DND-41 (cell line): ENCODE data around the gene PTPN1.

Experiments
- ATAC-seq: fragments of 200-7000 bp; cut with Tn5 transposase; 3 replicates; pipeline ENCODE4 v1.9.1; 2021; ENCODE audit warnings: low read depth; ENCODE audit not compliant: insufficient read depth
- DNase-seq: peaks from one replicate; pipeline ENCODE4 v3.0.0-alpha.2; 2020
- H2AFZ ChIP-seq: 2 replicates; pipeline ENCODE4 v1.6.0; 2012; ENCODE audit warnings: low read depth, low read length
- H3K27ac ChIP-seq: 2 replicates; pipeline ENCODE4 v1.5.1; 2012; ENCODE audit warnings: low read length, inconsistent platforms
- H3K27me3 ChIP-seq: fragments of 200-600 bp; sonication (generic); 2 replicates; pipeline ENCODE4 v1.6.0; 2012; ENCODE audit warnings: low read length, mild to moderate bottlenecking, inconsistent platforms; ENCODE audit not compliant: insufficient read depth, poor library complexity
- H3K36me3 ChIP-seq: 2 replicates; pipeline ENCODE4 v1.5.1; 2012; ENCODE audit warnings: low read length, inconsistent platforms; ENCODE audit not compliant: insufficient read depth
- H3K4me1 ChIP-seq: 2 replicates; pipeline ENCODE4 v1.5.1; 2012; ENCODE audit warnings: mild to moderate bottlenecking, low read length; ENCODE audit not compliant: insufficient read depth
- H3K4me2 ChIP-seq: 2 replicates; pipeline ENCODE4 v1.6.0; 2012; ENCODE audit warnings: mild to moderate bottlenecking, moderate library complexity, low read length, inconsistent platforms; ENCODE audit not compliant: insufficient read depth
- H3K4me3 ChIP-seq, 2 experiments: fragments of 200-600 bp in 1 of 2; shearing (Covaris generic) in 1 of 2; 2 replicates each; pipeline ENCODE4 v1.5.1; 2012 to 2016; ENCODE audit warnings: inconsistent platforms in 2 of 2, low read length in 2 of 2, mild to moderate bottlenecking in 2 of 2, low read depth in 1 of 2, moderate library complexity in 1 of 2
- H3K79me2 ChIP-seq: 2 replicates; pipeline ENCODE4 v1.6.0; 2012; ENCODE audit warnings: low read length, inconsistent platforms; ENCODE audit not compliant: insufficient read depth
- H3K9ac ChIP-seq: 2 replicates; pipeline ENCODE4 v1.6.0; 2012; ENCODE audit warnings: low read depth, mild to moderate bottlenecking, inconsistent platforms, low read length, moderate library complexity
- H3K9me3 ChIP-seq: 2 replicates; pipeline ENCODE4 v1.5.1; 2012; ENCODE audit warnings: low read length, moderate library complexity, mild to moderate bottlenecking, inconsistent platforms; ENCODE audit not compliant: insufficient read depth, severe bottlenecking
- H4K20me1 ChIP-seq: 2 replicates; pipeline ENCODE4 v1.6.0; 2012; ENCODE audit warnings: low read length; ENCODE audit not compliant: insufficient read depth
- EZH2 ChIP-seq: IDR thresholded peaks from 3 replicates; pipeline ENCODE4 v1.6.1; 2012; ENCODE audit warnings: borderline replicate concordance, low read depth, mild to moderate bottlenecking, moderate library complexity, low read length, inconsistent platforms; ENCODE audit not compliant: severe bottlenecking
- TF ChIP-seq, protein P1 (sequence below): IDR thresholded peaks from 2 replicates; pipeline ENCODE4 v1.5.1; 2012; ENCODE audit warnings: borderline replicate concordance, low read length, moderate library complexity, mild to moderate bottlenecking; ENCODE audit not compliant: poor library complexity, severe bottlenecking; ENCODE audit errors: extremely low read depth

PTPN1 gene

GRCh38 chr20:50632236-50632635, 122.1 kb downstream of the PTPN1 start:
- no peak overlapping the region for H3K9ac ChIP-seq

GRCh38 chr20:50632701-50633100, 122.5 kb downstream of the PTPN1 start:
- DNase-seq (no peak), ATAC-seq (no peak)
- Histone ChIP-seq H3K4me2 (no peak overlapping the region), H3K27me3 (peaks cover 2% of the 10 kb centered on the region), H3K9ac (no peak overlapping the region), H3K4me1 (no peaks in the 10 kb centered on the region; the same call in 1 of the 2 replicates), H2AFZ (no peak overlapping the region), H3K36me3 (no peaks in the 10 kb centered on the region), H3K4me3 (no peak overlapping the region), H3K79me2 (no peaks in the 10 kb centered on the region), H4K20me1 (peaks cover 17% of the 10 kb centered on the region), H3K27ac (no peak overlapping the region), H3K9me3 (no peaks in the 10 kb centered on the region)
- TF ChIP-seq EZH2 = no peak
- TF ChIP-seq, protein P1, sequence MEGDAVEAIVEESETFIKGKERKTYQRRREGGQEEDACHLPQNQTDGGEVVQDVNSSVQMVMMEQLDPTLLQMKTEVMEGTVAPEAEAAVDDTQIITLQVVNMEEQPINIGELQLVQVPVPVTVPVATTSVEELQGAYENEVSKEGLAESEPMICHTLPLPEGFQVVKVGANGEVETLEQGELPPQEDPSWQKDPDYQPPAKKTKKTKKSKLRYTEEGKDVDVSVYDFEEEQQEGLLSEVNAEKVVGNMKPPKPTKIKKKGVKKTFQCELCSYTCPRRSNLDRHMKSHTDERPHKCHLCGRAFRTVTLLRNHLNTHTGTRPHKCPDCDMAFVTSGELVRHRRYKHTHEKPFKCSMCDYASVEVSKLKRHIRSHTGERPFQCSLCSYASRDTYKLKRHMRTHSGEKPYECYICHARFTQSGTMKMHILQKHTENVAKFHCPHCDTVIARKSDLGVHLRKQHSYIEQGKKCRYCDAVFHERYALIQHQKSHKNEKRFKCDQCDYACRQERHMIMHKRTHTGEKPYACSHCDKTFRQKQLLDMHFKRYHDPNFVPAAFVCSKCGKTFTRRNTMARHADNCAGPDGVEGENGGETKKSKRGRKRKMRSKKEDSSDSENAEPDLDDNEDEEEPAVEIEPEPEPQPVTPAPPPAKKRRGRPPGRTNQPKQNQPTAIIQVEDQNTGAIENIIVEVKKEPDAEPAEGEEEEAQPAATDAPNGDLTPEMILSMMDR = no peak

More at GRCh38 chr20:50632236-50632635, 122.1 kb downstream of the PTPN1 start:
- H3K27me3 ChIP-seq = peaks cover 2% of the 10 kb centered on the region
- ATAC-seq = no peak
- no peak overlapping the region for H3K27ac ChIP-seq
- TF ChIP-seq, protein P1 = no peak
- no peak for TF ChIP-seq EZH2
- no peaks in the 10 kb centered on the region for H3K9me3 ChIP-seq
- no peak overlapping the region for H3K4me2 ChIP-seq
- no peak overlapping the region for H2AFZ ChIP-seq
- H3K79me2 ChIP-seq = no peaks in the 10 kb centered on the region
- H3K4me1 ChIP-seq = no peaks in the 10 kb centered on the region; the same call in 1 of the 2 replicates
- peaks cover 17% of the 10 kb centered on the region for H4K20me1 ChIP-seq
- no peak for DNase-seq
- no peak overlapping the region for H3K4me3 ChIP-seq
- H3K36me3 ChIP-seq = no peaks in the 10 kb centered on the region

GRCh38 chr20:50633361-50633760, 123.2 kb downstream of the PTPN1 start:
- Histone ChIP-seq H3K4me3 (no peak overlapping the region), H3K27ac (no peak overlapping the region), H4K20me1 (peaks cover 17% of the 10 kb centered on the region), H3K9me3 (no peaks in the 10 kb centered on the region), H3K36me3 (no peaks in the 10 kb centered on the region), H3K79me2 (no peaks in the 10 kb centered on the region), H3K4me1 (no peaks in the 10 kb centered on the region; the same call in 1 of the 2 replicates), H2AFZ (no peak overlapping the region), H3K4me2 (no peak overlapping the region), H3K27me3 (peaks cover 2% of the 10 kb centered on the region), H3K9ac (no peak overlapping the region)
- TF ChIP-seq, protein P1 = no peak
- no peak for TF ChIP-seq EZH2
- DNase-seq (no peak), ATAC-seq (no peak)

GRCh38 chr20:50634191-50634590, 124.0 kb downstream of the PTPN1 start:
- Histone ChIP-seq H3K4me3 (no peak overlapping the region), H3K79me2 (no peaks in the 10 kb centered on the region), H2AFZ (no peak overlapping the region), H3K27ac (no peak overlapping the region), H3K36me3 (no peaks in the 10 kb centered on the region), H3K27me3 (peaks cover 2% of the 10 kb centered on the region), H3K9ac (no peak overlapping the region), H4K20me1 (peaks cover 17% of the 10 kb centered on the region), H3K4me2 (no peak overlapping the region), H3K4me1 (no peaks in the 10 kb centered on the region), H3K9me3 (no peaks in the 10 kb centered on the region)
- no peak for ATAC-seq
- no peak for DNase-seq
- TF ChIP-seq, protein P1 = no peak
- no peak for TF ChIP-seq EZH2
